ENCODE results near the gene B4GALT3. TPM values are rescaled to one million over a fixed set of nuclear protein-coding genes. Genes with fewer than 3 reads are reported as not detected.
A peak's percentile ranks its signal among the peaks of the same experiment; 100 is the strongest.

Gene B4GALT3
- total RNA-seq, 2 experiments from 2014 or later, result 40.5 to 51.8 TPM

GRCh38 chr1:161128591-161129420 is 48.5 kb downstream of the B4GALT3 start:
- Mint-ChIP-seq H3K36me3 (ENCODE audit: low read depth) (peaks cover 61% of the 10 kb centered on the region), H3K27ac (peak overlapping the region; percentile 62), H3K9me3 (ENCODE audit: low read depth) (no peaks in the 10 kb centered on the region), H3K27me3 (no peaks in the 10 kb centered on the region), H3K4me3 (no peak overlapping the region), H3K4me1 (peaks cover 55% of the 10 kb centered on the region)
- ATAC-seq (no peak), DNase-seq (no peak)
- POLR2A ChIA-PET, result interaction anchor here (1.5 kb wide), 1 partner anchor 11 kb away, joined by 7 read pairs; the partner anchor contains the start of genes NIT1 and PFDN2
- intact Hi-C loops (cut with DNase I, micrococcal nuclease), result no loop called here
- CTCF ChIA-PET, result interaction anchor here (0.8 to 1.9 kb wide), 4 partner anchors 8 to 37 kb away, joined by 3 to 10 read pairs (median 6); partner anchors contain the start of genes KLHDC9 and PPOX

- H3K27ac Mint-ChIP-seq, result peak overlapping the region; percentile 29
- intact Hi-C loops (cut with DNase I, micrococcal nuclease), result no loop called here
Observed at GRCh38 chr1:161127649-161128048, 49.7 kb downstream of the B4GALT3 start.

DNA sequence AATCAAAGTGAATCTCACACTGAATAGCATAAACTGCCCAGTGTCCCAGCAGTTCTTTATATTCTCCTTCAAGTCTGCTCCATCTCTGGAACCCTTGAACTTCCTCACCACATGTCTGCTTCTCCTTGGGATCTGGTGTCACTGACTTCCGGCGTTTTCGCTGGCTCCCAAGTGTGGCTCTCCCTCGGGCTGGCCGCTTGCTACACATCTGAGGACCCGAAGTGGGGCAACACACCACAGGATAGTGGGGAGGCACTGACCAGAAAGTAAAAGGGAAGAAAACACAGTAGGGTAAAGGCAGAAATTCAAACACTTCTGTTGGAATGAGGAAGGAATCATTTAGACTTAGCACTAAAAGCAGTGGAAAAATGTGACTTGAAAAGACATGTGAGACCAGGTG is 54.3 kb downstream of the B4GALT3 start:
- no peak for DNase-seq
- H3K36me3 Mint-ChIP-seq (ENCODE audit: low read depth), result peaks cover 70% of the 10 kb centered on the region
- intact Hi-C loops (cut with DNase I, micrococcal nuclease), result no loop called here
- H3K4me3 Mint-ChIP-seq, result no peak overlapping the region
- H3K27ac Mint-ChIP-seq, result peak overlapping the region; percentile 52
- H3K9me3 Mint-ChIP-seq (ENCODE audit: low read depth), result no peaks in the 10 kb centered on the region
- ChIA-PET CTCF (no interaction called here), POLR2A (interaction anchor here (0.7 kb wide), 1 partner anchor 69 kb away, joined by 3 read pairs; no protein-coding TSS in a partner anchor)
- H3K27me3 Mint-ChIP-seq, result no peaks in the 10 kb centered on the region
- peaks cover 52% of the 10 kb centered on the region for H3K4me1 Mint-ChIP-seq
- ATAC-seq, result no peak

More at GRCh38 chr1:161127649-161128048, 49.7 kb downstream of the B4GALT3 start:
- no peak for ATAC-seq
- no peak overlapping the region for H3K4me3 Mint-ChIP-seq
- no peaks in the 10 kb centered on the region for H3K9me3 Mint-ChIP-seq (ENCODE audit: low read depth)
- peaks cover 70% of the 10 kb centered on the region for H3K36me3 Mint-ChIP-seq (ENCODE audit: low read depth)
- no peaks in the 10 kb centered on the region for H3K27me3 Mint-ChIP-seq
- CTCF ChIA-PET, result interaction anchor here (0.6 to 1.9 kb wide), 8 partner anchors 9 to 56 kb away, joined by 3 to 10 read pairs (median 3); partner anchors contain the start of genes NIT1, PFDN2 and PPOX
- DNase-seq, result no peak
- peaks cover 55% of the 10 kb centered on the region for H3K4me1 Mint-ChIP-seq
- POLR2A ChIA-PET, result no interaction called here

- H3K27me3 Mint-ChIP-seq, result no peaks in the 10 kb centered on the region
- peaks cover 64% of the 10 kb centered on the region for H3K36me3 Mint-ChIP-seq (ENCODE audit: low read depth)
- peaks cover 46% of the 10 kb centered on the region for H3K4me1 Mint-ChIP-seq
- ChIA-PET CTCF (interaction anchor here (0.6 to 1.2 kb wide), 3 partner anchors 10 to 410 kb away, joined by 3 read pairs; partner anchors contain the start of gene CD48), POLR2A (interaction anchor here (0.6 kb wide), 2 partner anchors 42 to 464 kb away, joined by 3 to 5 read pairs; no protein-coding TSS in a partner anchor)
- no peak for ATAC-seq
- no peak overlapping the region for H3K4me3 Mint-ChIP-seq
- H3K27ac Mint-ChIP-seq, result peak overlapping the region; percentile 3
- intact Hi-C loops (cut with DNase I, micrococcal nuclease), result no loop called here
- no peaks in the 10 kb centered on the region for H3K9me3 Mint-ChIP-seq (ENCODE audit: low read depth)
- DNase-seq, result no peak
Observed at GRCh38 chr1:161121834-161122233, 55.5 kb downstream of the B4GALT3 start.

Small RNA genes within 50 kb of the gene (microRNA-seq; reads per million reads assigned to microRNA genes)
- gene MIR5187 (ENCODE audit: borderline replicate concordance), result 2.1 reads per million

Other genes with a start within 250 kb of the B4GALT3 start
- gene ITLN2, start 222.7 kb downstream of the B4GALT3 start, total RNA-seq, result not detected
- gene F11R, start 156.4 kb downstream of the B4GALT3 start, total RNA-seq, result 10 to 100 TPM; 16.9 to 25.2 TPM
- gene TSTD1, start 138.5 kb downstream of the B4GALT3 start, total RNA-seq, result 10 to 100 TPM; 26.0 to 42.8 TPM
- gene USF1, start 131.5 kb downstream of the B4GALT3 start, total RNA-seq, result 10 to 100 TPM; 34.5 to 42.8 TPM
- gene ARHGAP30, start 107.6 kb downstream of the B4GALT3 start, total RNA-seq, result 100 to 1,000 TPM; 125 to 165 TPM
- not detected for gene NECTIN4, start 87.9 kb downstream of the B4GALT3 start, total RNA-seq
- gene KLHDC9, start 79.1 kb downstream of the B4GALT3 start, total RNA-seq, result under 1 TPM; 0.39 to 0.50 TPM
- 100 to 1,000 TPM; 108 to 136 TPM for gene PFDN2, start 59.5 kb downstream of the B4GALT3 start, total RNA-seq
- gene NIT1, start 59.4 kb downstream of the B4GALT3 start, total RNA-seq, result 10 to 100 TPM; 58.2 to 62.1 TPM
- gene DEDD, start 44.8 kb downstream of the B4GALT3 start, total RNA-seq, result 10 to 100 TPM; 33.9 to 44.9 TPM
- 10 to 100 TPM; 89.2 to 98.6 TPM for gene UFC1, start 23.5 kb downstream of the B4GALT3 start, total RNA-seq
- gene USP21, start 18.0 kb downstream of the B4GALT3 start, total RNA-seq, result 10 to 100 TPM; 25.1 to 32.0 TPM
- gene PPOX, start 11.1 kb downstream of the B4GALT3 start, total RNA-seq, result 10 to 100 TPM; 21.5 to 28.8 TPM
- under 1 TPM; 0.40 to 0.71 TPM for gene ADAMTS4, start 21.5 kb upstream of the B4GALT3 start, total RNA-seq
- gene NDUFS2, start 24.9 kb upstream of the B4GALT3 start, total RNA-seq, result 10 to 100 TPM; 71.8 to 92.0 TPM
- gene FCER1G, start 37.8 kb upstream of the B4GALT3 start, total RNA-seq, result 1 to 10 TPM in 1 of 2 experiments, under 1 TPM in 1; 0.98 to 2.2 TPM
- gene APOA2, start 46.1 kb upstream of the B4GALT3 start, total RNA-seq, result not detected
- gene TOMM40L, start 48.6 kb upstream of the B4GALT3 start, total RNA-seq, result 10 to 100 TPM; 12.3 to 13.2 TPM
- gene NR1I3, start 60.7 kb upstream of the B4GALT3 start, total RNA-seq, result not detected
- under 1 TPM; 0.21 to 0.27 TPM for gene PCP4L1, start 81.2 kb upstream of the B4GALT3 start, total RNA-seq
- 1 to 10 TPM; 4.6 to 5.3 TPM for gene MPZ, start 132.5 kb upstream of the B4GALT3 start, total RNA-seq
- 100 to 1,000 TPM; 191 to 235 TPM for gene SDHC, start 136.9 kb upstream of the B4GALT3 start, total RNA-seq
- gene CFAP126, start 190.4 kb upstream of the B4GALT3 start, total RNA-seq, result not detected

Measured in activated CD4-positive, alpha-beta T cell treated with anti-CD3 and anti-CD28 coated beads for 36 hours (primary cell).